T-helper 17 cell (primary cell): Measurements from ENCODE around the gene CD8A. TPM values are rescaled to one million over a fixed set of nuclear protein-coding genes. Genes with fewer than 3 reads are reported as not detected.

Experiments
- total RNA-seq, 4 donors: library from RNA in 2 of 4; stranded (reverse) in 2 of 4; gene quantifications; one replicate each; pipeline ENCODE4 v1.2.3 and lab custom pipeline; 2022 to 2026

Gene CD8A
- total RNA-seq, 2 donors from 2014 or later = 0.70 TPM; not detected in 1

Other genes with a start within 250 kb of the CD8A start
- gene CHMP3, start 227.5 kb downstream of the CD8A start, total RNA-seq = 10 to 100 TPM; 53.9 to 70.2 TPM
- 10 to 100 TPM; 57.2 to 58.7 TPM for gene RNF103, start 167.0 kb downstream of the CD8A start, total RNA-seq
- gene RMND5A, start 70.6 kb downstream of the CD8A start, total RNA-seq = 10 to 100 TPM; 28.4 to 42.3 TPM
- gene CD8B, start 71.0 kb upstream of the CD8A start, total RNA-seq = not detected
- 1 to 10 TPM; 5.4 to 7.8 TPM for gene RGPD1, start 151.2 kb upstream of the CD8A start, total RNA-seq
- 1 to 10 TPM; 2.3 to 5.9 TPM for gene PLGLB1, start 230.9 kb upstream of the CD8A start, total RNA-seq